T-helper 17 cell (primary cell): Measurements from ENCODE around the gene DIMT1. TPM values are rescaled to one million over a fixed set of nuclear protein-coding genes. Genes with fewer than 3 reads are reported as not detected.

ENCODE experiments used
- ATAC-seq: fragments of 150-1000 bp; cut with Tn5 transposase; 2 replicates; pipeline ENCODE4 v1.10.0; 2021; ENCODE audit warnings: mild to moderate bottlenecking, moderate library complexity
- DNase-seq, 3 donors: peaks; one replicate each; pipeline versions ENCODE4 v3.0.0 to v3.0.0-alpha.2; 2020 to 2021
- H3K9me3 ChIP-seq: one replicate; pipeline ENCODE4 v1.7.0; 2013; ENCODE audit warnings: low read length, mild to moderate bottlenecking; ENCODE audit not compliant: control insufficient read depth, poor library complexity, severe bottlenecking
- H3K27ac Mint-ChIP-seq: one replicate; pipeline ENCODE4 v1.8.0; 2022; ENCODE audit warnings: mild to moderate bottlenecking, moderate library complexity, mixed read lengths
- H3K27me3 Mint-ChIP-seq: one replicate; pipeline ENCODE4 v1.8.0; 2022; ENCODE audit warnings: mixed read lengths
- H3K36me3 Mint-ChIP-seq: one replicate; pipeline ENCODE4 v1.8.0; 2022; ENCODE audit warnings: low read depth, mixed read lengths
- H3K4me1 Mint-ChIP-seq: one replicate; pipeline ENCODE4 v1.8.0; 2022; ENCODE audit warnings: mild to moderate bottlenecking, mixed read lengths
- H3K4me3 Mint-ChIP-seq: one replicate; pipeline ENCODE4 v1.8.0; 2022; ENCODE audit warnings: mild to moderate bottlenecking, moderate library complexity, mixed read lengths
- total RNA-seq, 4 donors: library from RNA in 2 of 4; stranded (reverse) in 2 of 4; gene quantifications; one replicate each; pipeline ENCODE4 v1.2.3 and lab custom pipeline; 2022 to 2026

Gene DIMT1
- total RNA-seq (10 to 100 TPM; 16.5 to 20.0 TPM), total RNA-seq (lab: John Stamatoyannopoulos, UW) (30.7 to 49.7 reads per million in 2 donors)

GRCh38 chr5:62403411-62404250, at the start of gene DIMT1:
Gene DIMT1 (minus strand): TSS chr5:62403905. CDS start chr5:62403772, 133 bp downstream.
- Mint-ChIP-seq H3K4me1 (peaks cover 24% of the 10 kb centered on the region), H3K27me3 (no peaks in the 10 kb centered on the region), H3K27ac (peak within 1 kb of the TSS; percentile 94), H3K4me3 (peak within 1 kb of the TSS; percentile 98), H3K36me3 (peaks cover 2% of the 10 kb centered on the region)
- no peaks in the 10 kb centered on the region for H3K9me3 ChIP-seq
- DNase-seq (peak; percentile 81 to 86 (median 85)), ATAC-seq (peak; percentile 98)

- H3K9me3 ChIP-seq: no peaks in the 10 kb centered on the region
- DNase-seq: no peak
- H3K27ac Mint-ChIP-seq: no peak overlapping the region
- no peak overlapping the region for H3K4me3 Mint-ChIP-seq
- H3K36me3 Mint-ChIP-seq: peaks cover 11% of the 10 kb centered on the region
- H3K27me3 Mint-ChIP-seq: no peaks in the 10 kb centered on the region
- ATAC-seq: no peak
- peaks cover 6% of the 10 kb centered on the region for H3K4me1 Mint-ChIP-seq
Measured at GRCh38 chr5:62450259-62450658, 46.6 kb upstream of the DIMT1 start.

- Mint-ChIP-seq H3K27ac (peak overlapping the region; percentile 16), H3K4me1 (peaks cover 2% of the 10 kb centered on the region), H3K36me3 (peaks cover 7% of the 10 kb centered on the region), H3K27me3 (no peaks in the 10 kb centered on the region), H3K4me3 (no peak overlapping the region)
- no peaks in the 10 kb centered on the region for H3K9me3 ChIP-seq
- ATAC-seq: no peak
- no peak for DNase-seq
Measured at GRCh38 chr5:62448528-62448927, 44.8 kb upstream of the DIMT1 start.

DNA sequence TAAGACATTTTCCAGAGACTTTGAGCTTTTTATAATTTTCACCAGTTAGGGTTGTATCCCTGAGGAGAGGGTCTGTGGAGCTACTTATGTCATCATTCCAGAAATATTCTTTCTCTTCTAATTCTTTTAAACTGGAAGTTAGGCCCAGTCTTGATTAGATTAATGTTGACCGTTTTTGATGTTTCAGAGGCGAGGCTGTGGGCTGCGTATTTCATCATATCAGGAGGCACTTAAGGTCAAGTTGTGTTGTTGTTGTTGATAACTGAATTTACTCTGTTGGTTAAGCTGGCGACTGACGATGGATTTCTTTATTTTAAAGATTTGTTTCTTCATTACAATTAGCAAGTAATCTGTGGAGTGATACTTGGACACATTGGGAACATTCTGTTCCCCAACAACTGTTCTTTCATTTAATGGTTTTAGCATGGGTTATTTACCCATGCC, 28.9 kb upstream of the DIMT1 start:
- H3K4me1 Mint-ChIP-seq: peaks cover 17% of the 10 kb centered on the region
- DNase-seq (no peak), ATAC-seq (no peak)
- H3K36me3 Mint-ChIP-seq: no peaks in the 10 kb centered on the region
- H3K9me3 ChIP-seq: no peaks in the 10 kb centered on the region
- H3K27me3 Mint-ChIP-seq: no peaks in the 10 kb centered on the region
- no peak overlapping the region for H3K4me3 Mint-ChIP-seq
- peak overlapping the region; percentile 60 for H3K27ac Mint-ChIP-seq

- no peak overlapping the region for H3K4me3 Mint-ChIP-seq
- peaks cover 17% of the 10 kb centered on the region for H3K4me1 Mint-ChIP-seq
- H3K36me3 Mint-ChIP-seq: no peaks in the 10 kb centered on the region
- no peak for ATAC-seq
- H3K27me3 Mint-ChIP-seq: no peaks in the 10 kb centered on the region
- DNase-seq: no peak
- no peaks in the 10 kb centered on the region for H3K9me3 ChIP-seq
- H3K27ac Mint-ChIP-seq: peak overlapping the region; percentile 60
Measured at GRCh38 chr5:62431735-62432620, 28.3 kb upstream of the DIMT1 start.

- no peaks in the 10 kb centered on the region for H3K27me3 Mint-ChIP-seq
- H3K27ac Mint-ChIP-seq: no peak overlapping the region
- ATAC-seq (no peak), DNase-seq (no peak)
- no peak overlapping the region for H3K4me3 Mint-ChIP-seq
- H3K4me1 Mint-ChIP-seq: peaks cover 17% of the 10 kb centered on the region
- H3K9me3 ChIP-seq: no peaks in the 10 kb centered on the region
- no peaks in the 10 kb centered on the region for H3K36me3 Mint-ChIP-seq
Measured at GRCh38 chr5:62424763-62425162, 21.1 kb upstream of the DIMT1 start.

DNA sequence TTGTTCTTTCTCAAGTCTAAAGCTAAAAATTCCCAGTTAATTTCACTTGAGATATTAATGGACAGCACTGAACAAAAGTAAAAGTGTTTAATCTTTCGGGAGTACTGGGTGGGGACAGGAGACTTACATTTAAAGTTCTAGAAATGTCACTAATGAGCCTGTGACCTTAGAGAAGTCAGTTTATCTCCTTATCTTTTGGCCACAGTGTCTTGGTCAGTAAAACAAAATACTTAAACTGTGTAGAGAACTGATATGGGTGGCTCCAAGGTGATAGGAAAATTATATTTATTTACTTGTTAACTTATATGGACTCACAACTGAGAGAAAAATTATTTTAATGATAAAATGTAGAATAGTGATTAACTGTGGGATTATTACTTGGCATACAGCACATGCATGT, 17.7 kb upstream of the DIMT1 start:
- Mint-ChIP-seq H3K4me1 (peaks cover 21% of the 10 kb centered on the region), H3K27ac (no peak overlapping the region), H3K27me3 (no peaks in the 10 kb centered on the region), H3K4me3 (no peak overlapping the region), H3K36me3 (no peaks in the 10 kb centered on the region)
- ATAC-seq (no peak), DNase-seq (no peak)
- no peaks in the 10 kb centered on the region for H3K9me3 ChIP-seq

- no peak overlapping the region for H3K27ac Mint-ChIP-seq
Measured at GRCh38 chr5:62419609-62420008, 15.9 kb upstream of the DIMT1 start.

DNA sequence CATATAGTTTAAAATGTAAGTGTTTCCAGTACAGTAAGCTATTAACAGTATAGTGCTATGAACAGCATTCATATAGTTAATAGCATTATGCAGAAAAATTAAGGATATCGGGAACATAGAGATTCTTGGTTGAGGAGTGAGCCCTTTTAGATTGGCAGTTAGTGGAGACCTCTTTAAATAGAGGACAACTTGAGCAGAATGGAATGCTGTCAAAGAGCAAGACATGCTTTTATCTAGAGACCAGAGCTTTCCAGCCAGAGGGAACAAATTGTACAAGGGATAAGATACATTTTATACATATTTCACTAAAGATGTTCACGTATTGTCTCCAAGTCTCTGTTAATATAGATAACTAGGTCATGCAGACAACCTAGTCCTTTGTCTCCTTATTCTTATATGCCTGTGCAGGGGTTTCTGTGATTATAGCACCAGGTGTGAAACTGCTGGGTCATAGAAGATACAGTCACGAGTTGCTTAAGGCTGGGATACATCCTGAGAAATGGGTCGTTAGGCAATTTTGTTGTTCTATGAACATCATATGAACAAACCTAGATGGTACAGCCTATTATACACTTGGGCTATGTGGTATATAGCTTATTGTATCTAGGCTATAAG, 14.9 kb upstream of the DIMT1 start:
- H3K9me3 ChIP-seq: no peaks in the 10 kb centered on the region
- no peak overlapping the region for H3K27ac Mint-ChIP-seq
- DNase-seq (no peak), ATAC-seq (no peak)
- no peaks in the 10 kb centered on the region for H3K27me3 Mint-ChIP-seq
- no peaks in the 10 kb centered on the region for H3K36me3 Mint-ChIP-seq
- peaks cover 20% of the 10 kb centered on the region for H3K4me1 Mint-ChIP-seq
- H3K4me3 Mint-ChIP-seq: no peak overlapping the region

More at GRCh38 chr5:62419609-62420008, 15.9 kb upstream of the DIMT1 start:
- H3K27me3 Mint-ChIP-seq: no peaks in the 10 kb centered on the region
- ATAC-seq (no peak), DNase-seq (no peak)
- no peaks in the 10 kb centered on the region for H3K9me3 ChIP-seq
- H3K36me3 Mint-ChIP-seq: no peaks in the 10 kb centered on the region
- no peak overlapping the region for H3K4me3 Mint-ChIP-seq
- peaks cover 19% of the 10 kb centered on the region for H3K4me1 Mint-ChIP-seq

DNA sequence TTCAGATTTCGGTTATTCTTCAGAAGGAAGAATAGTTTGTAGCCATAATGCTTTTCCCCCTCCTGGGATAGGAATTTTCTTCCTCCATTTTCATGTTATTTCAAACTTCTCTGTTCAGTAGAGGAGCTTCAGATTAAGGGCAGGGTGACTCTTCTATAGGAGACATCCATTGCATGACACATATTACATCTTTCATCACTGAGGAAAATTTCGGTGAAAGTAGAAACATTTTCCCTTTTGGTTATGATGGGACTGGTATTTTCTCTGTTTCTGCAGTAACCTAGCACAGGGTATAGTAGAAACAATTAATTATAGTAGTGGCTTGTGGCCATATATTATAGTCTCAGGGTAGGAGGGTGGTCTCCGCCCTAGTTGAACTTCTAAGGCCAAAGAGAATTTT, 10.0 kb upstream of the DIMT1 start:
- no peaks in the 10 kb centered on the region for H3K9me3 ChIP-seq
- ATAC-seq (no peak), DNase-seq (no peak)
- no peak overlapping the region for H3K27ac Mint-ChIP-seq
- peak overlapping the region; percentile 94 for H3K4me3 Mint-ChIP-seq
- peaks cover 19% of the 10 kb centered on the region for H3K4me1 Mint-ChIP-seq
- H3K36me3 Mint-ChIP-seq: no peaks in the 10 kb centered on the region
- no peaks in the 10 kb centered on the region for H3K27me3 Mint-ChIP-seq

GRCh38 chr5:62412549-62413329, 9.0 kb upstream of the DIMT1 start, which contains the start of gene IPO11:
Gene IPO11 (plus strand): TSS chr5:62412763. CDS start chr5:62437280, 24,517 bp downstream.
- Mint-ChIP-seq H3K4me3 (peak within 1 kb of the TSS; percentile 94), H3K27ac (peak within 1 kb of the TSS; percentile 96), H3K36me3 (no peaks in the 10 kb centered on the region), H3K4me1 (peaks cover 19% of the 10 kb centered on the region), H3K27me3 (no peaks in the 10 kb centered on the region)
- ATAC-seq (peak; percentile 93), DNase-seq (peak; percentile 92 to 98 (median 96))
- no peaks in the 10 kb centered on the region for H3K9me3 ChIP-seq

GRCh38 chr5:62395210-62395950, 8.3 kb downstream of the DIMT1 start:
- Mint-ChIP-seq H3K36me3 (no peaks in the 10 kb centered on the region), H3K27me3 (no peaks in the 10 kb centered on the region), H3K27ac (peak overlapping the region; percentile 87), H3K4me3 (no peak overlapping the region), H3K4me1 (peaks cover 9% of the 10 kb centered on the region)
- H3K9me3 ChIP-seq: no peaks in the 10 kb centered on the region
- no peak for DNase-seq
- ATAC-seq: no peak
